Activated CD4-positive, alpha-beta memory T cell treated with anti-CD3 and anti-CD28 coated beads, Interleukin-2, amount 10 ng/mL, durations not matched to agents 7 days and 5 days (primary cell): ENCODE measurements around the gene SLC6A19. TPM values are rescaled to one million over a fixed set of nuclear protein-coding genes. Genes with fewer than 3 reads are reported as not detected.

ENCODE experiments used
- CTCF ChIA-PET: fragments of 350-600 bp; sonication (Branson Sonifier 250); formaldehyde crosslinking; loops from one replicate; lab custom pipeline; 2021; ENCODE audit warnings: antibody characterized with exemption, inconsistent platforms; lab: Charles Lee
- POLR2A ChIA-PET: fragments of 350-600 bp; sonication (Branson Sonifier 250); formaldehyde crosslinking; loops from one replicate; lab custom pipeline; 2021; ENCODE audit warnings: antibody characterized with exemption; lab: Charles Lee
- DNase-seq: peaks from one replicate; pipeline ENCODE4 v3.0.0-alpha.2; 2020
- H3K27ac Mint-ChIP-seq: one replicate; pipeline ENCODE4 v1.8.0; 2021; ENCODE audit warnings: mild to moderate bottlenecking, mixed read lengths
- H3K27me3 Mint-ChIP-seq: one replicate; pipeline ENCODE4 v1.8.0; 2021; ENCODE audit warnings: mixed read lengths
- H3K36me3 Mint-ChIP-seq: one replicate; pipeline ENCODE4 v1.8.0; 2021; ENCODE audit warnings: low read depth, mixed read lengths
- H3K4me1 Mint-ChIP-seq: one replicate; pipeline ENCODE4 v1.8.0; 2021; ENCODE audit warnings: mixed read lengths
- H3K4me3 Mint-ChIP-seq: one replicate; pipeline ENCODE4 v1.8.0; 2021; ENCODE audit warnings: mild to moderate bottlenecking, mixed read lengths
- H3K9me3 Mint-ChIP-seq: one replicate; pipeline ENCODE4 v1.8.0; 2021; ENCODE audit warnings: mixed read lengths
- total RNA-seq, 2 experiments: library from RNA; stranded (reverse); gene quantifications; one replicate each; pipeline ENCODE4 v1.2.3, GENCODE V29; 2021

The SLC6A19 gene
- total RNA-seq, 2 experiments from 2014 or later, result not detected

DNA sequence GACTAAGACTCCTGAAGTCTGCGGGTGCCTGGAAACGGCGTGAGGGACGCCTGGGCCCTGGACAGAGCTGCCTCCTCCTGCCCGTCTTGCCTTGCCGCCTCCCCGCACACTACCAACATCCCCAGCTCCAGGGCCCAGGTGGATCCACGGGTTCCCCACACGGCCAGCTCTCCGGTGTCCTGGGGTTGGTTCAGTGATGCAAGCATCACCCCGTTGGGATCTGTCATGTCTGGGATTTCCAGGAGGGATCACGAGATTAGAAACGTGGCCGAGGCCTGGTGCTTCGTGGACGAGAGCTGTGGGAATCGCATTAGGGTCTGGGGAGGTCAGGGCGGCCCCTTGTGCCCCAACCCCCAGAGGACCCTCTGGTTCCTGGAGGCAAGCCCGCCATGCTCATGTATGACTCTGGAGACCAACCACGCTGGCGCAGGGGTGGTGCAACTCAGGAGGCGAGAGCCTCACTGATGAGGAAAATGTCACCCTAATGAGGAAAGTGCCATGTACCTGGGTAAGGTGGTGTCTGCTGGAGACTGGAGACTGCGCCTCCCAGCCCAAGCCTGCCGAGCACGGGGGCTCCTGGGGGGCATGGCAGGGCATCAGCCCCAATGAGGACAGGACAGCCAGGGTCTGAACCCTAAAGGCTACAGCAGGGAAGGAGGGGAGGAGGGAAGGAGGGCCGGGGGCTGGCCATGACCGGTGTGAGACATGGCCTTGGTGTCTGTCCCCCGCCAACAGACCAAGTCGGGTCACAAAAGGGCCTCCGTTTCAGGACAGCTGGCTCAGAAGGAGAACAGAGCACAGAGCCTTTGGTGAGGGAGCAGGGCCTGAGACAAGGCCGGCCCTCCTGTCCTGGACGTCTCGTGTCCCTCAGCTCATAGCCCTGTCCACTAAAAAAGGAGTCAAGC is 31.9 kb upstream of the SLC6A19 start:
- H3K27me3 Mint-ChIP-seq, result peaks cover 4% of the 10 kb centered on the region
- POLR2A ChIA-PET, result no interaction called here
- H3K4me1 Mint-ChIP-seq, result peaks cover 12% of the 10 kb centered on the region
- H3K27ac Mint-ChIP-seq, result no peak overlapping the region
- DNase-seq, result no peak
- CTCF ChIA-PET, result interaction anchor here (0.6 to 2.9 kb wide), 5 partner anchors 146 to 476 kb away, joined by 3 to 24 read pairs (median 3); no protein-coding TSS in a partner anchor
- H3K9me3 Mint-ChIP-seq, result no peaks in the 10 kb centered on the region
- no peak overlapping the region for H3K4me3 Mint-ChIP-seq
- H3K36me3 Mint-ChIP-seq, result no peaks in the 10 kb centered on the region

DNA sequence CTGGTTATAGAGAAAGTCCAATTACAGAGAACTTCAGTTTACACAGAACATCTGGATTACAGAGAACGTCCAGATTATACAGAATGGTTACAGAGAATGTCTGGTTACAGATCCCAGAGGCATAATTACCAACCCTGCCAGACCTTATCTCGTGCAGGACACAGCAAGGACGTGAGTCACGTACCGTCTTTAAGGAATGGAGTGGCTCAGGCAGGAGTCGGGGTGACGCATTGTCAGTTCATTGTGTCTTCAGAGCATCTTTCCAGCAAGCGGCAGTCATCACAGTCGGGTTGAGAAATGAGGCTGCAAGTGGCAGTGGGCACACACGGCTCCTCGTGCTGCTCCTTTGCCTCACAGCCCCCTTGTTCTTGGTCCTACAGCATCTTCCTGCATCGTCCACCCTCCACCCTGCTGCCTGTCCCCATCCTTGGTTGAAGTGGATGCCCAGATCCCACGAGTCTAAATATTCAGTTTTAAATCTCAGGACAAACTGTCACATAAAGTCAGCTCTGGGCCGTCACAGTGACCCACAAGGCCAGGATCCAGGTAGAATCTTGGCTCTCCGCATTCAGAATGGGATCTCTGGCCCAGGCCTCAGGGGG is 30.0 kb upstream of the SLC6A19 start:
- Mint-ChIP-seq H3K4me3 (no peak overlapping the region), H3K4me1 (peaks cover 12% of the 10 kb centered on the region), H3K27ac (no peak overlapping the region), H3K9me3 (no peaks in the 10 kb centered on the region), H3K36me3 (no peaks in the 10 kb centered on the region), H3K27me3 (peaks cover 4% of the 10 kb centered on the region)
- ChIA-PET POLR2A (no interaction called here), CTCF (no interaction called here)
- no peak for DNase-seq

DNA sequence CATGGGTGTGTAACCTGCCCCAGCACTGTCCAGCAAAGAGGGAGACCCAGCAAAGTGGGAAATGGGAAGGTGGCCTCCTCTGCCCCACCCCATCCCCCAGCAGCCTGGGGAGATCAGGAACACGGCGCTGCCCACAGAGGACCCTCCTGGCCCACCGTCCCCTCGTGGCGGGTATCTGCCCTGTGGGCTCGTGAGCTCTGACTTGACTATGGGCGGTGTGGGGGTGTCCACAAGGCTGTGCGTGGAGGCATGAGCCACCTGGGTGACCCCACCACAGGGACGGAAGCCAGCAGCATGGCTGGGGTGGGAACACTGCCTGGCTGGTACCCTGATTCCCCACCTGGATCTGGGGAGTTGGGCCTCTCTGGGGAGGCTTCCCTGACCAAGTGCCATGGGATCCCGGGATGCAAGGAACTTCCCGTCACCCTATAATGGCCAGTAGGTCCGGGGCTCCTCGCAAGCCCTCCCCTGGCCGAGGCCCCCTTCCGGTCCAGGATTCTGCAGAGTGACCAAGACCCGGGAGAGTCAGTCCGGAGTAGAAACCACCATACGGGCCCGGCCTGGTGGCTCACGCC is 29.3 kb upstream of the SLC6A19 start:
- H3K4me1 Mint-ChIP-seq, result peaks cover 12% of the 10 kb centered on the region
- peaks cover 2% of the 10 kb centered on the region for H3K27me3 Mint-ChIP-seq
- H3K4me3 Mint-ChIP-seq, result no peak overlapping the region
- ChIA-PET POLR2A (no interaction called here), CTCF (interaction anchor here (0.9 to 3.8 kb wide), 3 partner anchors 181 to 468 kb away, joined by 3 to 17 read pairs (median 4); no protein-coding TSS in a partner anchor)
- H3K36me3 Mint-ChIP-seq, result no peaks in the 10 kb centered on the region
- DNase-seq, result no peak
- H3K27ac Mint-ChIP-seq, result no peak overlapping the region
- H3K9me3 Mint-ChIP-seq, result no peaks in the 10 kb centered on the region

DNA sequence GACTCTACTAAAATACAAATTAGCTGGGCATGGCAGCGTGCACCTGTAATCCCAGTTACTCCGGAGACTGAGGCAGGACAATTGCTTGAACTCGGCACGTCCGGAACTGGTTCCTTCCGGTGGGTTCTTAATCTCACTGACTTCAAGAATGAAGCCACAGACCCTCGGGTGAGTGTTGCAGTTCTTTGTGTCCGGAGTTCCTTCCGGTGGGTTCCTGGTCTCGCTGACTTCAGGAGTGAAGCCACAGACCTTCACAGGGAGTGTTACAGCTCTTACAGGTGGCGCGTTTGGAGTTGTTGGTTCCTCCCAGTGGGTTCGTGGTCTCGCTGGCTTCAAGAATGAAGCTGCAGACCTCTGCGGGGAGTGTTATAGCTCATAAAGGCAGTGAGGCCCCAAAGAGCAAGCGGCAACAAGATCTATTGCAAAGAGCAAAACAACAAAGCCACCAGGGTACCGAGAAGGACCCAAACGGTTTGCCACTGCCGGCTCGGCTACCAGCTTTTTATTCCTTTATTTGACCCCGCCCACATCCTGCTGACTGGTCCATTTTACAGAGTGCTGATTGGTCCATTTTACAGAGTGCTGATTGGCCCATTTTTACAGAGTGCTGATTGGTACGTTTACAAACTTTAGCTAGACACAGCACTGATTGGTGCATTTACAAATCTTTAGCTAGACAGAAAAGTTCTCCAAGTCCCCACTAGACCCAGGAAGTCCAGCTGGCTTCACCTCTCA is 28.6 kb upstream of the SLC6A19 start:
- peaks cover 12% of the 10 kb centered on the region for H3K4me1 Mint-ChIP-seq
- peaks cover 2% of the 10 kb centered on the region for H3K27me3 Mint-ChIP-seq
- DNase-seq, result peak; percentile 39
- no peaks in the 10 kb centered on the region for H3K9me3 Mint-ChIP-seq
- CTCF ChIA-PET, result interaction anchor here (0.7 to 3.8 kb wide), 7 partner anchors 55 to 480 kb away, joined by 3 to 17 read pairs (median 3); no protein-coding TSS in a partner anchor
- H3K36me3 Mint-ChIP-seq, result no peaks in the 10 kb centered on the region
- POLR2A ChIA-PET, result no interaction called here
- H3K27ac Mint-ChIP-seq, result peak overlapping the region; percentile 42
- H3K4me3 Mint-ChIP-seq, result peak overlapping the region; percentile 37

DNA sequence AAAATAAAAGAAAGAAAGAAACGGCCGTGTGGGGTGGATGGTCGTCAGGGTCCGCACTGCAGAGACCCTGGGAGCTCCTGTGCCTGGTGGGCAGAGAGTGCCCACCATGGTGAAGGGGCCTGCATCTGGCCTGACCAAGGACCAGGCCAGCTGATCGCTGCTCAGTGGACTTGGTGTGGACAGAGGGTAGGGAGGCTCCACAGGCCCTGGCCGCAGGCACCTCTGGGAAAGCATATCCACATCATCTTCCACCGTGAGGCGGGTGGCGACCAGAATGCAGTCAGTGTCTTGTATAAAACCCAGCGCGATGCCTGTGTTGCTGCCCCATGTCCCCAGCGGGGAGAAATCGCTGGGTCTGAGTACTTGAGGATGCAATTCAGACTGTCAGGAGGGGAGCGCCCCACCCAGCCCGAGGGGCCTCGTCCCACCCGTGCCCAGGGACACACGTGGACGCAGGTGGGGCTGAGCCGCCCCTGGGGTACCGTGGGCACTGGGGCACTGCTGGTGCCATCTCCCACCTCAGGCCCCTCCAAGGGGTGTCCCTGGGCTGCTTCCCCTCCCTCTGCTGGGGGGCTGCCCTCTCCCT is 27.8 kb upstream of the SLC6A19 start:
- Mint-ChIP-seq H3K4me1 (peaks cover 7% of the 10 kb centered on the region), H3K27me3 (no peaks in the 10 kb centered on the region), H3K9me3 (no peaks in the 10 kb centered on the region), H3K27ac (no peak overlapping the region), H3K36me3 (no peaks in the 10 kb centered on the region), H3K4me3 (no peak overlapping the region)
- ChIA-PET CTCF (interaction anchor here (1.0 to 3.8 kb wide), 8 partner anchors 12 to 480 kb away, joined by 3 to 17 read pairs (median 6); no protein-coding TSS in a partner anchor), POLR2A (interaction anchor here (1.6 kb wide), 1 partner anchor 137 kb away, joined by 3 read pairs; no protein-coding TSS in a partner anchor)
- no peak for DNase-seq

DNA sequence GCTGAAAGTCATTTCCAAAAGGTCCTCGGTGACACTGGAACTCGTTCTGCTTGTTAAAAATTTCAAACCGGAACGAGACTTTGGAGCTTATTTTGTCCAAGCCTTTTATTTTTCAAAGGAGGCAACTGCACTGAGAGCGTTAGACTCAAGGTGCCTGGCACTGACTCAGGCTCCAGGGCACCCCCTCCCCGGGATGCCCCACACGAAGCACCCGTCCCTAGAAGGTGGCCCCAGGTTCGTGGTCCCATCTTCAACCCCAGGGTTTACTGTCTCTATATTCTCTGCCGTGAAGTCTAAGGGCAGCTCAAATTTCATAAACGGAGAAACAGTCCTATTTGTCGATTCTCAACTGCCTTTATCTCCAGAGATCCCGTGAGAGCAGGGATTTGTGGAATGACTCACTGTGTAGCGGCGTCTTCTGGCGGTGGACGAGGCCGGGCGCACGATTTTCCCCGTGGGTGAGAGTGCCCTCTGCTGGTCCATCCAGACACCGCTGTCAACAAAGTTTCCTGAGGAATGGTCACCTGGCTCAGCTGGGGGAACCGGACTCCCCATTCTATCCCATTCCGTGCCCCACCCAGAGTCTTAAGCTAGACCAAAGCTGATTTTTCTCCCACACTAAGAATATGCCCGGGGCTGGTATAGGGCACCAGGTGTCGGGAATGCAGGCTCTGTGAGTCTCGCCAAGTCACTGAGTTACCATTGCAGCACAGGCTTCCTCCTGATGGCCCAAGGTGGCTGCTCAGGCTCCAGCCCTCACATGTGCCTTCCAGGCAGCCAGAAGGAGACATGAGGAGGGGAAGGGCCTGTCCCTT is 27.1 kb upstream of the SLC6A19 start:
- peaks cover 7% of the 10 kb centered on the region for H3K4me1 Mint-ChIP-seq
- no peaks in the 10 kb centered on the region for H3K9me3 Mint-ChIP-seq
- peak; percentile 47 for DNase-seq
- no peak overlapping the region for H3K4me3 Mint-ChIP-seq
- no peak overlapping the region for H3K27ac Mint-ChIP-seq
- CTCF ChIA-PET, result interaction anchor here (1.0 to 3.8 kb wide), 8 partner anchors 11 to 479 kb away, joined by 3 to 17 read pairs (median 6); no protein-coding TSS in a partner anchor
- H3K36me3 Mint-ChIP-seq, result no peaks in the 10 kb centered on the region
- no peaks in the 10 kb centered on the region for H3K27me3 Mint-ChIP-seq
- POLR2A ChIA-PET, result interaction anchor here (1.6 kb wide), 1 partner anchor 136 kb away, joined by 3 read pairs; no protein-coding TSS in a partner anchor

DNA sequence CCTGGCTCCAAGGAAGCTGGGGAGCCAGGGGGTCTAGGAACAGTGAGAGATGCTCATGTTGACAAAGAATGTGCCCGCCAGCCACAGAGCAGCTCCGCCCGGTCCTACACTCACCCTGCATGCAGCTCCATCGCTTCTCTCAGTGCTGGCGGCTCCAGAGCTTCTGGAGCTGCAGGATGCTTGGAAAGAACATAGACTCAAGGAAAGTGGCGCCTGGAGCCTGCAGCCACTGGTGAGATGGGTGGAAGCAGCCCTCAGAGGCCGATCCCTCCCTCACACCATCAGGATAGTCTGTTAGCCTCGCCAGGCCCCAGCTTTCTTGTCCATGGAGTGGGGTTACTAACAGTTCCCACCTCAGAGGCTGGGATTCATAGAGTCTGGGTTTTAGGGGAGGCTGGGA is 26.4 kb upstream of the SLC6A19 start:
- no peak for DNase-seq
- Mint-ChIP-seq H3K4me3 (no peak overlapping the region), H3K4me1 (peaks cover 7% of the 10 kb centered on the region), H3K36me3 (no peaks in the 10 kb centered on the region), H3K27me3 (no peaks in the 10 kb centered on the region), H3K27ac (no peak overlapping the region), H3K9me3 (no peaks in the 10 kb centered on the region)
- ChIA-PET POLR2A (interaction anchor here (1.6 kb wide), 1 partner anchor 135 kb away, joined by 3 read pairs; no protein-coding TSS in a partner anchor), CTCF (interaction anchor here (1.0 to 3.8 kb wide), 4 partner anchors 14 to 255 kb away, joined by 3 to 17 read pairs (median 6); no protein-coding TSS in a partner anchor)

DNA sequence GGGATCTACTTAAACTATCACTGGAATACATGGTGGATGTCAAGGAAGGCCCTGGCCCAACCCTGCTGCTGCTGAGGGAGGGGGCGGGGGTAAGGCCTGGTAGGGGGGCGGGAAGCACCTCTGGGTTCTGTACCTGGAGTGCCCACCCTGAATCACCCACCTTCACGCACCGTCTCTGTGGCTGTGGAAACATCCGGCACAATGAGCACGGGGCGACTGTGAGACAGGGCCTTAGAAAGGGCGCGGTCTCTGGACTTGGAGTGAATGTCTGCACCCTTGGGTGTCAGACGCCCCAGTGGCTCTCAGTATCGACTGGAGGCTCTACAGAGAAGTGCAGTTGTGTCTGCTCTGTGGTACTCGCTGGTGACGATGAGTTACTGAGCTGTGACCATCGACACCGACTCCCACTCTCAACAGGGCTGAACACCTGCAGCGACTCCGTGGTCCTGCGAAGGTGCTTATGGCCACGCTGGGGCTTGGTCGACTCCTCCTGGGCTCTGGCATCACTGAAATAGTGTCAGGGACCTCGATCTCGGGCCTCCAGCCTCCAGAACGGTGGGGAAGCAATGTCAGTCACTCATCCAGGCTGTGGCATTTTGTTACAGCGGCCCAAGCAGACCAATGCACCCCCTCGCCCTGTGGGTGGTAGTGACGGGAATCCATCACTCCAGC is 25.5 kb upstream of the SLC6A19 start:
- DNase-seq, result no peak
- H3K27me3 Mint-ChIP-seq, result no peaks in the 10 kb centered on the region
- ChIA-PET CTCF (interaction anchor here (3.8 kb wide), 1 partner anchor 253 kb away, joined by 17 read pairs; no protein-coding TSS in a partner anchor), POLR2A (no interaction called here)
- H3K4me3 Mint-ChIP-seq, result no peak overlapping the region
- H3K4me1 Mint-ChIP-seq, result peaks cover 7% of the 10 kb centered on the region
- H3K9me3 Mint-ChIP-seq, result no peaks in the 10 kb centered on the region
- H3K27ac Mint-ChIP-seq, result no peak overlapping the region
- no peaks in the 10 kb centered on the region for H3K36me3 Mint-ChIP-seq

DNA sequence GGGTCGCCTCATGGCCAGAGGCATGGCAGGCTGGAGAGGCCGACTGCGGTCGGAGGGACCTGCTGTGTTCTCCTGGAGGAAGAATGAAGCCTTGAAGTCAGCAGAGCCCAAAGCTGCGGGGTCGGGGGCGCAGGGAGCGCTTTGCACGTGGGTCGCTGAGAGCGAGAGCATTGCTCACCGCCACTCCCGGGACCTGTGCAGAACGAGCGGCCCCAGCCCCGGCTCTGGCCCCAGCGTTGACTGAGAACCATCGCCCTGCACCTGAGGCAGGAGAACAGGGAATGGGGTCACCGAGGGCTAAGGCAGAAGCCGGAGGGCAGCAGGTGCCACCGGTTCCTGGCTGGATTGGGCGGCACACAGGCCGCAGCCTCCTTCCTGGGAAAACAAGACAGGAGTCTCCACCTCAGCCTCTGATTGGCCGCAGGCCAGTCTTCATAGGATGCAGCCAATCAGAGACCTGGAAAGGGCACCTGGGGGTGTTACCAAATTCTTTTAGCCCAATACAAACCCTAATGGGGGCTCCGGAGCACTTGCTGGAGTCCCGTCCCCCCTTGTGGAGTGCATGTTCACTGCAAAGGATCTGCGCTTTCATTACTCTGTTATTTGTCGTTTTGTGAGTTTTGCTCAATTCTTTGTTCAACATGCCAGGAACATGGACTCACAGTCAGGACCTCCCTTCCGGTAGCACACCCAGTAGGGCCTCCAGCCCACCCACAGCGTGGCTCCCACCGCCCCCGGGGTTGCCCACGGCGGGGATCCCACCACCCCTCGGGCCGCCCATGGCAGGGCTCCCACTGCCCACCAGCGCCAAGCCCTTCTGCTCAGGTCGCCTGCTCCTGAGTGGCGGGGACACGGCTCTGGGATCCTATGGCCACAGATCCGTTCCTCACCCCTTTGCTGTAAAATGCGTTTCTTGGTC is 24.7 kb upstream of the SLC6A19 start:
- ChIA-PET CTCF (no interaction called here), POLR2A (no interaction called here)
- DNase-seq, result no peak
- H3K36me3 Mint-ChIP-seq, result no peaks in the 10 kb centered on the region
- no peak overlapping the region for H3K27ac Mint-ChIP-seq
- H3K4me3 Mint-ChIP-seq, result no peak overlapping the region
- H3K4me1 Mint-ChIP-seq, result peaks cover 7% of the 10 kb centered on the region
- H3K9me3 Mint-ChIP-seq, result no peaks in the 10 kb centered on the region
- no peaks in the 10 kb centered on the region for H3K27me3 Mint-ChIP-seq

DNA sequence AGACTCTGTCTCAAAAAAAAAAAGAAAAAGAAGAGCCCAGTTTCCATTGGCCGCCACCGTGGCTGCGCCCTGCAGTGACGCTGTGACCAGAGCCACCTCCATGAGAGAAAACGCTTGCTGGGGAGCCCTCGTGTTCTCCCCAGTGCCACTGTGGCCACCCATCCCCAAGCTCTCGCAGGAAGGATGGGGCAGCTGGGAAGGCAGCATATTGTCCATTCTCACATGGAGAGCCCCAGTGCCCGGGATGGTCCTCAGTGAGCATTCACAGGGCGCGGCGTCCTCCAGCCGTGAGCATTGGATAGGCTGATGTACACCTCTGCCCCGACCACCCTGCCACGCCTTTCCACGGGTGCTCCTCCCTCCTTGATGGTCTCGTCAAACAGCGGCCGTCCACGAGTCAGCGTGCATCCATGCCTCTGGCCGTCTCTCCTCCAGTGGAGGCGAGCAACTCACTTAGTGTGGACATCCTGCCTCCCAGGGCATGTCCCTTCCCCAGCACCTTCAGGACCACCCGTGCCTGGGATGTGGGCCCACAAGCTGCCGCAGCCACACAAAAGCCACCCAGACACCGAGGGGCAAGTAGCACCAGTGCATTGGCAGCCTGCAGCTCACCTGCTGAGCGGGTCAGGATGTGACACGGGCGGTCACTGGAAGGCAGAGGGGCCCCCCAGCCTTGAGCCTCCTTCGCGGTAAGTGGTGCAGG is 23.4 kb upstream of the SLC6A19 start:
- DNase-seq, result no peak
- peaks cover 5% of the 10 kb centered on the region for H3K4me1 Mint-ChIP-seq
- no peak overlapping the region for H3K4me3 Mint-ChIP-seq
- H3K27ac Mint-ChIP-seq, result no peak overlapping the region
- no peaks in the 10 kb centered on the region for H3K9me3 Mint-ChIP-seq
- CTCF ChIA-PET, result no interaction called here
- POLR2A ChIA-PET, result no interaction called here
- H3K27me3 Mint-ChIP-seq, result no peaks in the 10 kb centered on the region
- no peaks in the 10 kb centered on the region for H3K36me3 Mint-ChIP-seq
